ENCODE data around the gene DCTD.

The DCTD gene

GRCh38 chr4:182866746-182867145 is 50.4 kb downstream of the DCTD start:
- no peak for TF ChIP-seq CTCF (IDR thresholded peaks at IDR 0.05; ENCODE audit: insufficient read depth, low read depth, low read length, missing control alignments)
- no peak overlapping the region for H3K4me3 ChIP-seq (ENCODE audit: low read depth, low read length)
- DNase-seq (ENCODE audit: low read depth) = no peak

- TF ChIP-seq CTCF (IDR thresholded peaks at IDR 0.05; ENCODE audit: insufficient read depth, low read depth, low read length, missing control alignments) = no peak
- H3K4me3 ChIP-seq (ENCODE audit: low read depth, low read length) = no peak overlapping the region
These were observed 53.7 kb downstream of the DCTD start for GRCh38 chr4:182863501-182863900.

GRCh38 chr4:182862921-182863320 is 54.3 kb downstream of the DCTD start:
- H3K4me3 ChIP-seq (ENCODE audit: low read depth, low read length) = no peak overlapping the region
- TF ChIP-seq CTCF (IDR thresholded peaks at IDR 0.05; ENCODE audit: insufficient read depth, low read depth, low read length, missing control alignments) = no peak
- no peak for DNase-seq (ENCODE audit: low read depth)

More at GRCh38 chr4:182863501-182863900, 53.7 kb downstream of the DCTD start:
- no peak for DNase-seq (ENCODE audit: low read depth)

GRCh38 chr4:182862141-182862875 is 54.9 kb downstream of the DCTD start:
- peak; percentile 4 for TF ChIP-seq CTCF (IDR thresholded peaks at IDR 0.05; ENCODE audit: insufficient read depth, low read depth, low read length, missing control alignments)
- no peak for DNase-seq (ENCODE audit: low read depth)
- no peak overlapping the region for H3K4me3 ChIP-seq (ENCODE audit: low read depth, low read length)

- no peak for TF ChIP-seq CTCF (IDR thresholded peaks at IDR 0.05; ENCODE audit: insufficient read depth, low read depth, low read length, missing control alignments)
- no peak overlapping the region for H3K4me3 ChIP-seq (ENCODE audit: low read depth, low read length)
- DNase-seq (ENCODE audit: low read depth) = no peak
These were observed 55.8 kb downstream of the DCTD start for GRCh38 chr4:182861346-182861745.

- TF ChIP-seq CTCF (IDR thresholded peaks at IDR 0.05; ENCODE audit: insufficient read depth, low read depth, low read length, missing control alignments) = no peak
- H3K4me3 ChIP-seq (ENCODE audit: low read depth, low read length) = no peak overlapping the region
- no peak for DNase-seq (ENCODE audit: low read depth)
These were observed 57.5 kb downstream of the DCTD start for GRCh38 chr4:182859730-182860129.

GRCh38 chr4:182858711-182859110 is 58.5 kb downstream of the DCTD start:
- no peak for DNase-seq (ENCODE audit: low read depth)
- TF ChIP-seq CTCF (IDR thresholded peaks at IDR 0.05; ENCODE audit: insufficient read depth, low read depth, low read length, missing control alignments) = no peak
- no peak overlapping the region for H3K4me3 ChIP-seq (ENCODE audit: low read depth, low read length)

Measured in GM12865 (cell line).